Measurements from ENCODE around the gene SIGLEC11. TPM values are rescaled to one million over a fixed set of nuclear protein-coding genes. Genes with fewer than 3 reads are reported as not detected.

SIGLEC11 gene
- total and polyA plus RNA-seq, 2 donors (not counting 3 experiments of a cell fraction or from before 2014, with no cell fraction given): not detected

GRCh38 chr19:49978324-49978723 is 17.4 kb upstream of the SIGLEC11 start:
- FAIRE-seq (no peak), DNase-seq (ENCODE audit: low read depth, low spot score) (no peak)
- Histone ChIP-seq H4K20me1 (replicated peaks; ENCODE audit: control insufficient read depth, extremely low read depth, insufficient read depth, low read length) (no peaks in the 10 kb centered on the region), H3K9me1 (replicated peaks; ENCODE audit: control insufficient read depth, extremely low read depth, insufficient read depth, low read length) (no peaks in the 10 kb centered on the region), H3K27me3 (ENCODE audit: control insufficient read depth in 2 of 2, insufficient read depth in 2 of 2, low read length in 2 of 2) (no peaks in the 10 kb centered on the region), H3K9ac (replicated peaks; ENCODE audit: extremely low read depth, insufficient read depth, low read length) (no peak overlapping the region), H3K4me2 (ENCODE audit: insufficient read depth, low read length) (no peak overlapping the region), H2AFZ (ENCODE audit: low read depth, low read length) (no peak overlapping the region), H3K27ac (ENCODE audit: insufficient read depth, low read depth, low read length) (no peak overlapping the region), H3K4me1 (ENCODE audit: control insufficient read depth, extremely low read depth, insufficient read depth, low read length) (no peaks in the 10 kb centered on the region), H3K4me3 (replicated peaks in 1 of 3; ENCODE audit: insufficient read depth in 1 of 3, low read depth in 1 of 3, low read length in 3 of 3) (no peak overlapping the region), H3K36me3 (ENCODE audit: control insufficient read depth in 2 of 2, extremely low read depth in 1 of 2, insufficient read depth in 2 of 2, low read length in 2 of 2) (no peaks in the 10 kb centered on the region), H3K79me2 (ENCODE audit: control insufficient read depth, insufficient read depth, low read length) (no peaks in the 10 kb centered on the region), H3K9me3 (replicated peaks; ENCODE audit: control insufficient read depth, insufficient read depth, low read length) (no peaks in the 10 kb centered on the region)
- dilution Hi-C loops (cut with MboI; ENCODE audit: extremely low pct_ligation_motif_present, low sequenced_read_pairs): no loop called here
- no peak for TF ChIP-seq JUN (IDR thresholded peaks at IDR 0.05; ENCODE audit: borderline replicate concordance, insufficient read depth, insufficient read length, low read depth)
- no peak for TF ChIP-seq MAX (IDR thresholded peaks at IDR 0.05; ENCODE audit: insufficient read depth, insufficient read length)
- no peak for TF ChIP-seq POLR2A (IDR thresholded peaks at IDR 0.05; ENCODE audit: low read depth, low read length)
- no peak for TF ChIP-seq MYC (IDR thresholded peaks at IDR 0.05; ENCODE audit: low read depth, low read length)
- no peak for TF ChIP-seq EZH2 (IDR thresholded peaks at IDR 0.05; ENCODE audit: borderline replicate concordance, low read depth, low read length, severe bottlenecking)
- TF ChIP-seq GATA2 (IDR thresholded peaks at IDR 0.05; ENCODE audit: insufficient read depth, insufficient read length, low read depth, low read length): no peak
- TF ChIP-seq FOS (IDR thresholded peaks at IDR 0.05; ENCODE audit: borderline replicate concordance, insufficient read depth, low read length): no peak
- no peak for TF ChIP-seq CTCF (IDR thresholded peaks at IDR 0.05; ENCODE audit: extremely low read depth in 1 of 2, insufficient read depth in 1 of 2, low read depth in 1 of 2, low read length in 2 of 2)
- POLR2A ChIA-PET: no interaction called here
- CTCF ChIA-PET: interaction anchor here (1.2 to 1.7 kb wide), 3 partner anchors 25 to 40 kb away, joined by 3 to 7 read pairs (median 3); no protein-coding TSS in a partner anchor
- no TSS peak for BruUV-seq (replicated peaks)
- intact Hi-C loops (cut with micrococcal nuclease): no loop called here

Measured in endothelial cell of umbilical vein (primary cell).